Naive B cell (primary cell): ENCODE measurements around the gene XRN2. TPM values are rescaled to one million over a fixed set of nuclear protein-coding genes. Genes with fewer than 3 reads are reported as not detected.

Source experiments
- ATAC-seq, 2 donors: fragments of 150-1000 bp; cut with Tn5 transposase; 2 replicates each; pipeline ENCODE4 v1.10.0; 2021; ENCODE audit warnings: low read depth in 2 of 2, mild to moderate bottlenecking in 2 of 2, moderate library complexity in 2 of 2
- DNase-seq: peaks from one replicate; pipeline ENCODE4 v3.0.0; 2022
- H3K27ac Mint-ChIP-seq, 6 donors: one replicate each; pipeline ENCODE4 v1.8.0; 2020 to 2022; ENCODE audit warnings: mild to moderate bottlenecking in 6 of 6, mixed read lengths in 6 of 6, moderate library complexity in 5 of 6, inconsistent platforms in 2 of 6
- H3K27me3 Mint-ChIP-seq, 3 donors: one replicate each; pipeline ENCODE4 v1.8.0; 2021 to 2022; ENCODE audit warnings: mixed read lengths in 3 of 3, mild to moderate bottlenecking in 1 of 3
- H3K36me3 Mint-ChIP-seq, 2 donors: one replicate each; pipeline ENCODE4 v1.8.0; 2020 to 2022; ENCODE audit warnings: mixed read lengths in 2 of 2, inconsistent platforms in 1 of 2, mild to moderate bottlenecking in 1 of 2
- H3K4me1 Mint-ChIP-seq, 3 donors: one replicate each; pipeline ENCODE4 v1.8.0; 2020 to 2022; ENCODE audit warnings: mixed read lengths in 3 of 3, inconsistent platforms in 1 of 3, mild to moderate bottlenecking in 1 of 3, moderate library complexity in 1 of 3
- H3K4me3 Mint-ChIP-seq, 8 donors: one replicate each; pipeline ENCODE4 v1.8.0; 2020 to 2022; ENCODE audit warnings: mild to moderate bottlenecking in 8 of 8, mixed read lengths in 8 of 8, moderate library complexity in 8 of 8, inconsistent platforms in 2 of 8
- H3K9me3 Mint-ChIP-seq, 7 donors: one replicate each; pipeline ENCODE4 v1.8.0; 2020 to 2022; ENCODE audit warnings: mixed read lengths in 7 of 7, mild to moderate bottlenecking in 5 of 7, inconsistent platforms in 2 of 7, moderate library complexity in 1 of 7
- polyA plus RNA-seq, 6 donors: library from polyadenylated mRNA; unstranded; fragments of 300-500 nt; fragmentation: Illumina TruSeq; gene quantifications; one replicate each; pipeline ENCODE4 v1.2.3, GENCODE V29; 2021; ENCODE audit warnings: low read depth in 6 of 6

Gene XRN2
- polyA plus RNA-seq, 6 donors from 2014 or later, result 41.5 to 59.4 (median 55.9) TPM

GRCh38 chr20:21340991-21341697 lies 38.0 kb downstream of the XRN2 start:
- no peak overlapping the region for H3K27ac Mint-ChIP-seq
- peaks cover 0 to 3% (median 0%) of the 10 kb centered on the region in 7 donors for H3K9me3 Mint-ChIP-seq
- ATAC-seq (no peak), DNase-seq (no peak)
- peaks cover 27 to 39% of the 10 kb centered on the region in 2 donors for H3K36me3 Mint-ChIP-seq
- no peak overlapping the region for H3K4me3 Mint-ChIP-seq
- no peaks in the 10 kb centered on the region for H3K27me3 Mint-ChIP-seq
- H3K4me1 Mint-ChIP-seq, result peaks cover 0 to 6% (median 5%) of the 10 kb centered on the region in 3 donors

GRCh38 chr20:21342656-21343345 lies 39.7 kb downstream of the XRN2 start:
- H3K4me3 Mint-ChIP-seq, result no peak overlapping the region
- ATAC-seq, result no peak
- H3K36me3 Mint-ChIP-seq, result peaks cover 23 to 27% of the 10 kb centered on the region in 2 donors
- no peaks in the 10 kb centered on the region for H3K9me3 Mint-ChIP-seq
- DNase-seq, result no peak
- no peak overlapping the region for H3K27ac Mint-ChIP-seq
- no peaks in the 10 kb centered on the region for H3K27me3 Mint-ChIP-seq
- H3K4me1 Mint-ChIP-seq, result no peaks in the 10 kb centered on the region

- Mint-ChIP-seq H3K9me3 (no peaks in the 10 kb centered on the region), H3K27me3 (no peaks in the 10 kb centered on the region), H3K4me3 (no peak overlapping the region), H3K4me1 (no peaks in the 10 kb centered on the region), H3K27ac (no peak overlapping the region), H3K36me3 (peaks cover 20 to 38% of the 10 kb centered on the region in 2 donors)
- no peak for ATAC-seq
- no peak for DNase-seq
Observed at GRCh38 chr20:21344206-21344900, 41.2 kb downstream of the XRN2 start.

- Mint-ChIP-seq H3K9me3 (no peaks in the 10 kb centered on the region), H3K27ac (no peak overlapping the region), H3K36me3 (peaks cover 15 to 33% of the 10 kb centered on the region in 2 donors), H3K4me1 (no peaks in the 10 kb centered on the region), H3K27me3 (no peaks in the 10 kb centered on the region), H3K4me3 (no peak overlapping the region)
- DNase-seq, result no peak
- ATAC-seq, result no peak
Observed at GRCh38 chr20:21344961-21345360, 41.8 kb downstream of the XRN2 start.

- no peak overlapping the region for H3K27ac Mint-ChIP-seq
- H3K36me3 Mint-ChIP-seq, result peaks cover 0 to 19% of the 10 kb centered on the region in 2 donors
- no peak for ATAC-seq
- no peaks in the 10 kb centered on the region for H3K27me3 Mint-ChIP-seq
- DNase-seq, result no peak
- H3K4me3 Mint-ChIP-seq, result no peak overlapping the region
- H3K4me1 Mint-ChIP-seq, result no peaks in the 10 kb centered on the region
- H3K9me3 Mint-ChIP-seq, result no peaks in the 10 kb centered on the region
Observed at GRCh38 chr20:21352703-21353102, 49.6 kb downstream of the XRN2 start.

GRCh38 chr20:21353236-21353635 lies 50.1 kb downstream of the XRN2 start:
- peak overlapping the region in 1 of 6 donors; percentile 69 for H3K27ac Mint-ChIP-seq
- H3K27me3 Mint-ChIP-seq, result no peaks in the 10 kb centered on the region
- H3K4me1 Mint-ChIP-seq, result no peaks in the 10 kb centered on the region
- peaks cover 0 to 16% of the 10 kb centered on the region in 2 donors for H3K36me3 Mint-ChIP-seq
- no peaks in the 10 kb centered on the region for H3K9me3 Mint-ChIP-seq
- DNase-seq (no peak), ATAC-seq (no peak)
- no peak overlapping the region for H3K4me3 Mint-ChIP-seq

GRCh38 chr20:21355981-21356380 lies 52.9 kb downstream of the XRN2 start:
- Mint-ChIP-seq H3K9me3 (no peaks in the 10 kb centered on the region), H3K36me3 (peaks cover 20% of the 10 kb centered on the region in 2 donors), H3K27me3 (no peaks in the 10 kb centered on the region), H3K27ac (peak overlapping the region in 1 of 6 donors; percentile 18), H3K4me1 (peaks cover 0 to 7% (median 0%) of the 10 kb centered on the region in 3 donors), H3K4me3 (no peak overlapping the region)
- ATAC-seq (no peak), DNase-seq (no peak)

- H3K36me3 Mint-ChIP-seq, result peaks cover 20 to 22% of the 10 kb centered on the region in 2 donors
- ATAC-seq, result no peak
- H3K4me3 Mint-ChIP-seq, result no peak overlapping the region
- no peaks in the 10 kb centered on the region for H3K9me3 Mint-ChIP-seq
- H3K4me1 Mint-ChIP-seq, result peaks cover 0 to 7% (median 0%) of the 10 kb centered on the region in 3 donors
- DNase-seq, result no peak
- H3K27ac Mint-ChIP-seq, result no peak overlapping the region
- H3K27me3 Mint-ChIP-seq, result no peaks in the 10 kb centered on the region
Observed at GRCh38 chr20:21356386-21356785, 53.3 kb downstream of the XRN2 start.

GRCh38 chr20:21357844-21358243 lies 54.7 kb downstream of the XRN2 start:
- Mint-ChIP-seq H3K9me3 (no peaks in the 10 kb centered on the region), H3K27me3 (no peaks in the 10 kb centered on the region), H3K4me1 (peaks cover 0 to 7% (median 0%) of the 10 kb centered on the region in 3 donors), H3K27ac (no peak overlapping the region), H3K36me3 (peaks cover 28 to 34% of the 10 kb centered on the region in 2 donors), H3K4me3 (no peak overlapping the region)
- DNase-seq, result no peak
- ATAC-seq, result no peak

- no peaks in the 10 kb centered on the region for H3K9me3 Mint-ChIP-seq
- peaks cover 34 to 41% of the 10 kb centered on the region in 2 donors for H3K36me3 Mint-ChIP-seq
- no peak overlapping the region for H3K4me3 Mint-ChIP-seq
- DNase-seq (no peak), ATAC-seq (no peak)
- peak overlapping the region in 2 of 6 donors; percentile 42 to 81 for H3K27ac Mint-ChIP-seq
- peaks cover 0 to 7% (median 0%) of the 10 kb centered on the region in 3 donors for H3K4me1 Mint-ChIP-seq
- no peaks in the 10 kb centered on the region for H3K27me3 Mint-ChIP-seq
Observed at GRCh38 chr20:21358737-21359136, 55.6 kb downstream of the XRN2 start.

- H3K36me3 Mint-ChIP-seq, result peaks cover 34 to 41% of the 10 kb centered on the region in 2 donors
Observed at GRCh38 chr20:21360705-21361104, 57.6 kb downstream of the XRN2 start.

GRCh38 chr20:21361266-21361665 lies 58.1 kb downstream of the XRN2 start:
- ATAC-seq (no peak), DNase-seq (no peak)
- Mint-ChIP-seq H3K27me3 (no peaks in the 10 kb centered on the region), H3K4me1 (peaks cover 0 to 7% (median 0%) of the 10 kb centered on the region in 3 donors), H3K4me3 (no peak overlapping the region), H3K9me3 (no peaks in the 10 kb centered on the region), H3K27ac (peak overlapping the region in 1 of 6 donors; percentile 11), H3K36me3 (peaks cover 34 to 41% of the 10 kb centered on the region in 2 donors)

More at GRCh38 chr20:21360705-21361104, 57.6 kb downstream of the XRN2 start:
- ATAC-seq, result no peak
- Mint-ChIP-seq H3K4me1 (peaks cover 0 to 7% (median 0%) of the 10 kb centered on the region in 3 donors), H3K27me3 (no peaks in the 10 kb centered on the region), H3K9me3 (no peaks in the 10 kb centered on the region), H3K27ac (peak overlapping the region in 1 of 6 donors; percentile 4), H3K4me3 (no peak overlapping the region)
- no peak for DNase-seq

- Mint-ChIP-seq H3K27me3 (no peaks in the 10 kb centered on the region), H3K36me3 (peaks cover 40 to 54% of the 10 kb centered on the region in 2 donors), H3K9me3 (no peaks in the 10 kb centered on the region), H3K4me3 (no peak overlapping the region), H3K27ac (no peak overlapping the region), H3K4me1 (peaks cover 0 to 7% (median 0%) of the 10 kb centered on the region in 3 donors)
- ATAC-seq (no peak), DNase-seq (no peak)
Observed at GRCh38 chr20:21364413-21364812, 61.3 kb downstream of the XRN2 start.
